HepG2 (cell line): Measurements from ENCODE around the gene MGST1. TPM values are rescaled to one million over a fixed set of nuclear protein-coding genes. Genes with fewer than 3 reads are reported as not detected.

Experiments used
- ATAC-seq: fragments of 200-7000 bp; cut with Tn5 transposase; 3 replicates; pipeline ENCODE4 v1.9.1; 2020; ENCODE audit warnings: mild to moderate bottlenecking, moderate library complexity
- Bru-seq: library from RNA; stranded (reverse); fragments of 400-500 nt; gene quantifications from one replicate; lab custom pipeline; 2021; lab: Mats Ljungman, UMichigan
- BruChase-seq, 2 experiments: library from RNA; stranded (reverse); fragments of 400-500 nt; gene quantifications; one replicate each; lab custom pipeline; 2021; lab: Mats Ljungman, UMichigan
- BruUV-seq: library from RNA; stranded (reverse); fragments of 400-500 nt; replicated peaks from 2 replicates; lab custom pipeline; 2021; lab: Mats Ljungman, UMichigan
- CTCF ChIA-PET: fragments of 300-600 bp; formaldehyde crosslinking; extraction: SDS; loops from one replicate; lab custom pipeline; 2021; ENCODE audit warnings: low total read pairs, inconsistent platforms, low intra/inter-chr PET ratio; lab: Yijun Ruan, JAX
- POLR2A ChIA-PET: fragments of 350-600 bp; sonication (Branson Sonifier 250); formaldehyde crosslinking; loops from one replicate; lab custom pipeline; 2020; ENCODE audit warnings: antibody characterized with exemption, inconsistent platforms; lab: Yijun Ruan, JAX
- DNase-seq: peaks from one replicate; pipeline ENCODE4 v3.0.0-alpha.2; 2015; ENCODE audit warnings: low spot score
- FAIRE-seq: peaks from 3 replicates; lab custom pipeline; 2011; peaks lifted over from hg19 to GRCh38; lab: Jason Lieb, UNC
- H2AFZ ChIP-seq: one replicate; pipeline ENCODE4 v1.6.1; 2011; ENCODE audit warnings: low read length, inconsistent platforms
- H3K27ac ChIP-seq: fragments of 300-600 bp; 3 replicates; pipeline ENCODE4 v1.8.0; 2011; ENCODE audit warnings: mixed run types, mild to moderate bottlenecking, mixed read lengths, low read length, inconsistent platforms; ENCODE audit not compliant: insufficient read depth; ENCODE audit errors: extremely low read length
- H3K27me3 ChIP-seq, 2 experiments: fragments of 200-600 bp in 1 of 2; 2 replicates in 1 of 2; 3 replicates in 1 of 2; pipeline versions ENCODE4 v1.6.0 to v1.8.0; 2011; ENCODE audit warnings: low read length in 2 of 2, mild to moderate bottlenecking in 2 of 2, moderate library complexity in 2 of 2, inconsistent platforms in 1 of 2; ENCODE audit not compliant: insufficient read depth in 2 of 2, control insufficient read depth in 1 of 2
- H3K36me3 ChIP-seq, 2 experiments: fragments of 200-600 bp in 1 of 2; replicated peaks in 1 of 2; 2 replicates in 1 of 2; 3 replicates in 1 of 2; pipeline versions ENCODE4 v1.5.1 to v1.8.0; 2011; ENCODE audit warnings: low read length in 2 of 2, inconsistent platforms in 1 of 2; ENCODE audit not compliant: insufficient read depth in 2 of 2, control insufficient read depth in 1 of 2
- H3K4me1 ChIP-seq: 2 replicates; pipeline ENCODE4 v1.5.1; 2012; ENCODE audit warnings: low read length, inconsistent platforms; ENCODE audit not compliant: insufficient read depth
- H3K4me2 ChIP-seq: 2 replicates; pipeline ENCODE4 v1.6.0; 2011; ENCODE audit warnings: low read depth, low read length, inconsistent platforms
- H3K4me3 ChIP-seq, 3 experiments: fragments of 200-600 bp in 1 of 3; sonication (generic), shearing (Covaris generic) in 1 of 3; replicated peaks in 1 of 3; 2 replicates each; pipeline ENCODE4 v1.5.1; 2011 to 2016; ENCODE audit warnings: low read length in 3 of 3, inconsistent platforms in 2 of 3, low read depth in 2 of 3, mild to moderate bottlenecking in 2 of 3, control low read depth in 1 of 3, mixed read lengths in 1 of 3; ENCODE audit not compliant: insufficient read depth in 1 of 3
- H3K79me2 ChIP-seq: one replicate; pipeline ENCODE4 v1.6.1; 2011; ENCODE audit warnings: low read length, inconsistent platforms; ENCODE audit not compliant: insufficient read depth
- H3K9ac ChIP-seq: 2 replicates; pipeline ENCODE4 v1.6.0; 2011; ENCODE audit warnings: mild to moderate bottlenecking, low read depth, low read length, inconsistent platforms; ENCODE audit not compliant: insufficient read depth
- H3K9me3 ChIP-seq: 2 replicates; pipeline ENCODE4 v1.5.1; 2012; ENCODE audit warnings: mild to moderate bottlenecking, low read length
- H4K20me1 ChIP-seq: 2 replicates; pipeline ENCODE4 v1.6.0; 2011; ENCODE audit warnings: inconsistent platforms, mild to moderate bottlenecking, low read length, moderate library complexity; ENCODE audit not compliant: insufficient read depth
- ADNP ChIP-seq: sonication (generic); formaldehyde crosslinking; IDR thresholded peaks from 2 replicates; pipeline ENCODE4 v1.4.0; 2020; ENCODE audit warnings: missing genetic modification reagents
- HOXA3 ChIP-seq: sonication (generic); formaldehyde crosslinking; IDR thresholded peaks from 2 replicates; pipeline ENCODE4 v1.5.0; 2020; ENCODE audit warnings: missing genetic modification reagents
- KDM5A ChIP-seq: fragments of 200-600 bp; sonication (generic); IDR thresholded peaks from 2 replicates; pipeline ENCODE4 v1.7.0; 2018; ENCODE audit warnings: antibody characterized with exemption, mild to moderate bottlenecking, low read length, borderline replicate concordance
- MIER2 ChIP-seq: IDR thresholded peaks from 2 replicates; pipeline ENCODE4 v1.6.1; 2016; ENCODE audit warnings: missing biosample characterization, missing genetic modification reagents
- NFYC ChIP-seq: IDR thresholded peaks from 2 replicates; pipeline ENCODE4 v1.6.1; 2016; ENCODE audit warnings: missing genetic modification reagents, missing compliant biosample characterization
- NKX3-1 ChIP-seq: sonication (generic); formaldehyde crosslinking; IDR thresholded peaks from 2 replicates; pipeline ENCODE4 v1.5.0; 2020; ENCODE audit warnings: missing genetic modification reagents
- NR2F6 ChIP-seq, 2 experiments: IDR thresholded peaks; 2 replicates each; pipeline ENCODE4 v1.6.1; 2016; ENCODE audit warnings: antibody characterized with exemption in 1 of 2, mild to moderate bottlenecking in 1 of 2
- TBP ChIP-seq: sonication (generic); formaldehyde crosslinking; IDR thresholded peaks from 2 replicates; pipeline ENCODE4 v1.5.0; 2020; ENCODE audit warnings: missing genetic modification reagents
- ZBTB26 ChIP-seq: IDR thresholded peaks from 2 replicates; pipeline ENCODE4 v1.6.1; 2016; ENCODE audit warnings: missing compliant biosample characterization, missing genetic modification reagents, borderline replicate concordance
- ZBTB43 ChIP-seq: sonication (generic); formaldehyde crosslinking; conservative IDR thresholded peaks from 2 replicates; pipeline ENCODE4 v1.4.0; 2020; ENCODE audit warnings: missing genetic modification reagents
- ZFP41 ChIP-seq: sonication (generic); formaldehyde crosslinking; IDR thresholded peaks from 2 replicates; pipeline ENCODE4 v1.4.0; 2020; ENCODE audit warnings: mild to moderate bottlenecking, missing genetic modification reagents, borderline replicate concordance
- ZFP91 ChIP-seq: sonication (generic); formaldehyde crosslinking; IDR thresholded peaks from 2 replicates; pipeline ENCODE4 v1.9.0; 2022; ENCODE audit warnings: missing genetic modification reagents, mild to moderate bottlenecking, borderline replicate concordance
- WGBS: methylation state at CpG from one replicate; pipeline ENCODE4 v1.1.6; 2017; ENCODE audit warnings: low lambda C conversion rate; 5-methylcytosine and 5-hydroxymethylcytosine counted together
- in situ Hi-C: cut with HindIII; loops from 2 replicates; pipeline ENCODE4 v1.10.0; 2017; ENCODE audit warnings: low pct_unique_long_range_greater_than_20kb; ENCODE audit not compliant: extremely low pct_ligation_motif_present
- intact Hi-C: fragments of 100-400 bp; cut with micrococcal nuclease; formaldehyde crosslinking; loops from one replicate; pipeline ENCODE4 v1.10.0; 2022; ENCODE audit not compliant: unreplicated experiment
- long read RNA-seq, 2 experiments: library from RNA in 1 of 2; library from polyadenylated mRNA in 1 of 2; stranded (forward) in 1 of 2; unstranded in 1 of 2; transcript quantifications; one replicate each; pipeline ENCODE4 v2.0.0, GENCODE V29; 2019 to 2022
- polyA minus RNA-seq, 3 experiments: library from RNA; depleted of rRNA, polyadenylated mRNA; stranded (reverse); fragments of >200 nt; gene quantifications; 2 replicates each; pipeline ENCODE4 v1.2.3, GENCODE V29; 2011; ENCODE audit warnings: low replicate concordance in 1 of 3
- polyA plus RNA-seq, 8 experiments: library from polyadenylated mRNA; depleted of rRNA in 3 of 8; stranded (reverse) in 7 of 8; unstranded in 1 of 8; fragments of >200 nt; fragmentation: Illumina TruSeq in 4 of 8; extraction: Trizol in 4 of 8; gene quantifications; 2 replicates each; pipeline versions ENCODE4 v1.2.1 to v1.2.3, GENCODE V29; 2011 to 2016; ENCODE audit warnings: low read depth in 4 of 8, missing spikeins in 1 of 8, mixed read lengths in 1 of 8; ENCODE audit not compliant: insufficient read depth in 1 of 8
- total RNA-seq, 5 experiments: library from RNA; depleted of rRNA; stranded (reverse); fragments of >200 nt; fragmentation: Illumina TruSeq; extraction: Trizol; gene quantifications; 2 replicates each; pipeline ENCODE4 v1.2.3, GENCODE V29; 2016; ENCODE audit warnings: low read depth in 1 of 5

MGST1 gene
- total RNA-seq (2016; rRNA removed; fragmentation: Illumina TruSeq; extraction: Trizol) (96.0 and 119 TPM in 2 replicates), polyA plus RNA-seq (2011; rRNA removed) (109 and 152 TPM in 2 replicates), polyA minus RNA-seq (2011; rRNA and poly(A)+ RNA removed; ENCODE audit: low replicate concordance) (118 and 242 TPM in 2 replicates), Bru-seq, nascent RNA (percentile 92 among the genes with signal in this experiment), BruChase-seq, experiment 1, labeled RNA remaining after a 6-hour chase (percentile 85 among the genes with signal in this experiment), BruChase-seq, experiment 2, labeled RNA remaining after a 2-hour chase (percentile 86 among the genes with signal in this experiment)
- total RNA-seq (2016; cell fraction: cytosol; rRNA removed; fragmentation: Illumina TruSeq; extraction: Trizol; ENCODE audit: low read depth), result 43.0 and 57.9 TPM in 2 replicates
- total RNA-seq (2016; cell fraction: insoluble cytoplasmic fraction; rRNA removed; fragmentation: Illumina TruSeq; extraction: Trizol), result 85.5 and 124 TPM in 2 replicates
- 67.6 and 68.8 TPM in 2 replicates for total RNA-seq (2016; cell fraction: membrane; rRNA removed; fragmentation: Illumina TruSeq; extraction: Trizol)
- total RNA-seq (2016; cell fraction: nucleus; rRNA removed; fragmentation: Illumina TruSeq; extraction: Trizol), result 147 and 150 TPM in 2 replicates
- 77.4 and 102 TPM in 2 replicates for polyA plus RNA-seq (2011; cell fraction: cytosol; rRNA removed)
- 21.1 and 35.4 TPM in 2 replicates for polyA plus RNA-seq (2011; cell fraction: nucleus; rRNA removed)
- 130 and 168 TPM in 2 replicates for polyA plus RNA-seq (2012)
- polyA plus RNA-seq (2016; cell fraction: cytosol; fragmentation: Illumina TruSeq; extraction: Trizol; ENCODE audit: low read depth), result 129 and 148 TPM in 2 replicates
- polyA plus RNA-seq (2016; cell fraction: insoluble cytoplasmic fraction; fragmentation: Illumina TruSeq; extraction: Trizol; ENCODE audit: low read depth), result 275 and 282 TPM in 2 replicates
- polyA plus RNA-seq (2016; cell fraction: membrane; fragmentation: Illumina TruSeq; extraction: Trizol; ENCODE audit: low read depth), result 145 and 157 TPM in 2 replicates
- polyA plus RNA-seq (2016; cell fraction: nucleus; fragmentation: Illumina TruSeq; extraction: Trizol; ENCODE audit: insufficient read depth, low read depth), result 447 and 475 TPM in 2 replicates
- 51.3 and 69.3 TPM in 2 replicates for polyA minus RNA-seq (2011; cell fraction: cytosol; rRNA and poly(A)+ RNA removed)
- polyA minus RNA-seq (2011; cell fraction: nucleus; rRNA and poly(A)+ RNA removed), result 47.0 and 48.3 TPM in 2 replicates
- long read RNA-seq, experiment 1, transcript MGST1-205 (4 exons, 914 nt), result major isoform, 175 of 208 reads
- long read RNA-seq, experiment 1, partial matches to known transcripts, result 15 of 208 reads
- long read RNA-seq, experiment 1, other reads (novel, unspliced or antisense), result 10 of 208 reads
- long read RNA-seq, experiment 2, transcript MGST1-219 (1 exons, 1,842 nt), result minor isoform, 29 of 180 reads
- long read RNA-seq, experiment 2, transcript MGST1-205 (4 exons, 914 nt), result major isoform, 106 of 180 reads
- long read RNA-seq, experiment 2, partial matches to known transcripts, result 21 of 180 reads
- long read RNA-seq, experiment 2, other reads (novel, unspliced or antisense), result 19 of 180 reads

GRCh38 chr12:16347391-16348298 lies at the start of gene MGST1:
MGST1 (plus strand) TSS chr12:16347645; CDS start chr12:16354253, 6,608 bp downstream.
- WGBS, result 0% methylated on average over 26 of the region's 31 CpGs
- TF ChIP-seq MIER2 (CRISPR knock-in tag), result no peak
- TF ChIP-seq TBP (CRISPR knock-in tag), result no peak
- no peak for TF ChIP-seq ZBTB26 (CRISPR knock-in tag)
- no peak for TF ChIP-seq NFYC (CRISPR knock-in tag)
- no peak for TF ChIP-seq NR2F6 (IDR thresholded peaks at IDR 0.05)
- TF ChIP-seq NR2F6 (CRISPR knock-in tag; IDR thresholded peaks at IDR 0.05), result peak; percentile 17; the same call in 1 of the 2 replicates
- 0 out of 2 replicates have a peak, but pooled peaks have one; percentile 27 for TF ChIP-seq KDM5A
- TF ChIP-seq HOXA3 (CRISPR knock-in tag), result no peak; the same call in 1 of the 2 replicates
- no peak for TF ChIP-seq ADNP (CRISPR knock-in tag)
- no peak for TF ChIP-seq ZFP41 (CRISPR knock-in tag)
- peak; percentile 76; the same call in 1 of the 2 replicates for TF ChIP-seq ZFP91 (CRISPR knock-in tag)
- peak; percentile 57; the same call in 1 of the 2 replicates for TF ChIP-seq ZBTB43
- TF ChIP-seq NKX3-1 (CRISPR knock-in tag), result 0 out of 2 replicates have a peak, but pooled peaks have one; percentile 33

More at GRCh38 chr12:16347391-16348298, at the start of gene MGST1:
- Histone ChIP-seq H3K4me2 (peak within 1 kb of the TSS; percentile 88), H3K79me2 (peaks cover 47% of the 10 kb centered on the region), H3K4me3 (peak within 1 kb of the TSS; percentile 74 to 76 (median 75)), H4K20me1 (no peaks in the 10 kb centered on the region; the same call in 1 of the 2 replicates), H3K27me3 (no peaks in the 10 kb centered on the region), H3K36me3 (no peaks in the 10 kb centered on the region), H3K4me1 (peaks cover 67% of the 10 kb centered on the region), H2AFZ (peak within 1 kb of the TSS; percentile 85), H3K27ac (peak within 1 kb of the TSS; percentile 87), H3K9me3 (no peaks in the 10 kb centered on the region), H3K9ac (peak within 1 kb of the TSS; percentile 81)
- ChIA-PET CTCF (no interaction called here), POLR2A (interaction anchor here (0.7 kb wide), 1 partner anchor 271 kb away, joined by 3 read pairs; no protein-coding TSS in a partner anchor)
- in situ Hi-C loops, result no loop called here
- FAIRE-seq (no peak), ATAC-seq (peak; percentile 94), DNase-seq (peak; percentile 77)
- BruUV-seq, result TSS peak; percentile 65
- intact Hi-C loops, result no loop called here
